ENCODE results near the gene IER3.
"Not testable (repeated sequence)": the region's sequence is repeated elsewhere in the genome, so short reads cannot be mapped to it uniquely, and the experiment has no call there.

The IER3 gene

DNA sequence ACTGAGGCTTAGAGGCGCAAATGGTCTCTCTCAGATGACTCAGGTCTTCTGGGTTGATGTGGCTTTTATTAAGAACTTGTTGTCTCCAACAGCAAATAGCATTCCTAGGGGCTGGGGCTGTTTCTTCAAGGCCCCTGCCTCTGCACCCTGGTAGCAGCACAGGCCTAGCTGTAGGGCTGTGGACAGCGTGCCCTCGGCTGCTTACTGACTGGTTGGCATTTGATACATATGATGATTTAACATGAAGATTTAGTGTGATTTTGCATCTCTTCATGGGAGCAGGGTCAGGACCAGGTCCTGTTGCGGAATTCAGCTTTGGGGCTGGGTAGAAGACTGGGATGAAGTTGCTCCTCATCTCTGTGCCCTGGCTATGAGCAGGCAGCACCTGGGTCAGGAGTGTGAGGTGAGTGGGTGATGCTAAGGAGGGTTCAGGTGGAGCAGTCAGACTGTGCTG lies 24.3 kb upstream of the IER3 start:
- TF ChIP-seq, protein P1, sequence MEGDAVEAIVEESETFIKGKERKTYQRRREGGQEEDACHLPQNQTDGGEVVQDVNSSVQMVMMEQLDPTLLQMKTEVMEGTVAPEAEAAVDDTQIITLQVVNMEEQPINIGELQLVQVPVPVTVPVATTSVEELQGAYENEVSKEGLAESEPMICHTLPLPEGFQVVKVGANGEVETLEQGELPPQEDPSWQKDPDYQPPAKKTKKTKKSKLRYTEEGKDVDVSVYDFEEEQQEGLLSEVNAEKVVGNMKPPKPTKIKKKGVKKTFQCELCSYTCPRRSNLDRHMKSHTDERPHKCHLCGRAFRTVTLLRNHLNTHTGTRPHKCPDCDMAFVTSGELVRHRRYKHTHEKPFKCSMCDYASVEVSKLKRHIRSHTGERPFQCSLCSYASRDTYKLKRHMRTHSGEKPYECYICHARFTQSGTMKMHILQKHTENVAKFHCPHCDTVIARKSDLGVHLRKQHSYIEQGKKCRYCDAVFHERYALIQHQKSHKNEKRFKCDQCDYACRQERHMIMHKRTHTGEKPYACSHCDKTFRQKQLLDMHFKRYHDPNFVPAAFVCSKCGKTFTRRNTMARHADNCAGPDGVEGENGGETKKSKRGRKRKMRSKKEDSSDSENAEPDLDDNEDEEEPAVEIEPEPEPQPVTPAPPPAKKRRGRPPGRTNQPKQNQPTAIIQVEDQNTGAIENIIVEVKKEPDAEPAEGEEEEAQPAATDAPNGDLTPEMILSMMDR (IDR thresholded peaks at IDR 0.05; ENCODE audit: low read depth, low read length) = no peak
- peak overlapping the region; percentile 49 for H3K4me3 ChIP-seq (ENCODE audit: low read depth, low read length)

DNA sequence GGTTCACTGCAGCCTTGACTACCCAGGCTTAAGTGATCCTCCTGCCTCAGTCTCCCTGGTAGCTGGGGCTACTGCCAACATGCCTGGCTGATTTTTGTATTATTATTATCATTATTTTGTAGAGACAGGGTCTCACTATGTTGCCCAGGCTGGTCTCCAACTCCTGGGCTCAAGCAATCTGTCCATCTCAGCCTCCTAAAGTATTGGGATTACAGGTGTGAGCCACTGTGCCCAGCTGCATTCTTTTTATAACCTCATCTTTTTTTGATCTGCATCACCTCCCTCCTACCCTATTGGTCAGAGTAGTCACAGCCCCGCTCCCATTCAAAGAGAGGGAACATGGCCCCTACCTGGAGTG lies 23.6 kb upstream of the IER3 start:
- H3K4me3 ChIP-seq (ENCODE audit: low read depth, low read length) = no peak overlapping the region
- TF ChIP-seq, protein P1 (IDR thresholded peaks at IDR 0.05; ENCODE audit: low read depth, low read length) = no peak

DNA sequence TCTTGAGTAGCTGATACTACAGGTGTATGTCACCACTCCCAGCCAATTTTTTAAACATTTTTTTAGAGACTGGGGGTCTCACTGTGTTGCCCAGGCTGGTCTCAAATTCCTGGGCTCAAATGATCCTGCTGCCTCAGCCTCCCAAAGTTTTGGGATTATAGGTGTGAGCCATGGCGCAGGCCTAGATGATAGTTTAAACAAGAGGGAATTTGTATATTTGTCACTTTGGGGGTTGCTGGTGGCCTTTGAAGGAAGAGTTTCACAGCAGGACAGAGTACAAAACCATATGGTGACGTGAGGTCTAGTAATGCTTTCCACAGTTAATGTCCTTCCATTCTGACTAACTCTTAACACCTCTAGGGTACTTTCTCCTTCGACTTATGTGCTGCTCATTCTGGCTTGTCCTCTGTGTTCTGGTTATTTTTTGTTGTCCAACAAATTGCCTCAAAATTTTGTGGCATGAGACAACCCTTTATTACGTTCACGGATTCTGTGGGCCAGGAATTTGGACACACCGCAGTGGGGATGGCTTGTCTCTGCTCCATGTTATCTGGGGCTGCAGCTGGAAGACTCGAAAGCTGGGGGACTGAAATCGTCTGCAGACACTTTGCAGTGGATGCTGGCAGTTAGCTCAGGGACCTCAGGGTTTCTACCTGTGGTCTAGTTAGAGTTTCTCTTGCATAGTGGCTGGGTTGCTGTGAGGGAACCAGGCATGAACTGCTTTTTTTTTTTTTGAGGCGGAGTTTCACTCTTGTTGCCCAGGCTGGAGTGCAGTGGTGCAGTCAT lies 23.0 kb upstream of the IER3 start:
- no peak overlapping the region for H3K4me3 ChIP-seq (ENCODE audit: low read depth, low read length)
- TF ChIP-seq, protein P1 (IDR thresholded peaks at IDR 0.05; ENCODE audit: low read depth, low read length) = no peak

DNA sequence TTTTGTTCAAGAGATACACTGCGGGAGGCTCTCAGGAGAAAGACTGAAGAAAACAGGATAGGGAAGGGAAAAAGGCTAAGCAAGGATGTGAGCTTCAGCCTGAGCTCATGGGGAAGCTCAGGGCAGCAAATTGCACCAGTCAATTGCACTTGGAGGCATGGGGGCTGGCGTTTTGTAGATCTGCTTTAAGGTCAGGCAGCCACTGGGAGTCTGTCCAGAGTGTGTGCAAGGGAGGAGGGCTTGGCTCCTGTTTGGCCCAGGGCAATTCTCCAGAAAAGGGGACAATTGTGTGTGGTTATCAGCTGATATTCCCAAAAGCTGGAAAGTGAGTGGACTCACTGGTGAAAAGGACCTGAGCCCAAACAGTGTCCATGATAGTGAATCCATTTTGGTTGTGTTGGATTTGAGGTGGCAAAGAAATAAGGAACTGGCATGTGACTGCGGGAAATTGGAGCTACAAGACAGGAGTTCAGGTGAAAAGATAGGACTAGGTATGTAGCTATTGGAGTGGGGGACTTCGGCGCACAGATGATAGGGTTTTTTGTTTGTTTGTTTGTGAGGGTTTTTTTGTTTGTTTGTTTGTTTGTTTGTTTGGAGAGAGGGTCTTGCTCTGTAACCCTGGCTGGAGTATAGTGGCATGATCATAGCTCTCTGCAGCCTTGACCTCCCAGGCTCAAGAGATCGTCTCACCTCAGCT lies 22.3 kb upstream of the IER3 start:
- TF ChIP-seq, protein P1 (IDR thresholded peaks at IDR 0.05; ENCODE audit: low read depth, low read length) = no peak

DNA sequence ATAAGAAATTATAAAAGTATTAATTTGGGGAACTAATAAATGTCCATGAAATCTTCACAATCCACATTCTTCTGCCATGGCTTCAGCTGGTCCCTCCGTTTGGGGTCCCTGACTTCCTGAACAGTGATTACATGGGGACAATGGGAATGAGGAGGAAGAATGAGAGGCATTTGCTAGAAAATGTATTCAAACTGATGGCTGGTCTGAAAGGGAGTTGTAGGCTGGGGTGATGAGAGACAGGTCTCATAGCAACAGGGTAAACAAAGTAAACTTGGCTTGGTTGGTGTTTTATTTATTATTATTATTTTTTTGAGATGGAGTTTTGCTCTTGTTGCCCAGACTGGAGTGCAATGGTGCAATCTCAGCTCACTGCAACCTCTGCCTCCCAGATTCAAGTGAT lies 21.1 kb upstream of the IER3 start:
- H3K4me3 ChIP-seq (ENCODE audit: low read depth, low read length) = not testable (repeated sequence)

More for the DNA sequence above, 22.3 kb upstream of the IER3 start:
- H3K4me3 ChIP-seq (ENCODE audit: low read depth, low read length) = no peak overlapping the region

DNA sequence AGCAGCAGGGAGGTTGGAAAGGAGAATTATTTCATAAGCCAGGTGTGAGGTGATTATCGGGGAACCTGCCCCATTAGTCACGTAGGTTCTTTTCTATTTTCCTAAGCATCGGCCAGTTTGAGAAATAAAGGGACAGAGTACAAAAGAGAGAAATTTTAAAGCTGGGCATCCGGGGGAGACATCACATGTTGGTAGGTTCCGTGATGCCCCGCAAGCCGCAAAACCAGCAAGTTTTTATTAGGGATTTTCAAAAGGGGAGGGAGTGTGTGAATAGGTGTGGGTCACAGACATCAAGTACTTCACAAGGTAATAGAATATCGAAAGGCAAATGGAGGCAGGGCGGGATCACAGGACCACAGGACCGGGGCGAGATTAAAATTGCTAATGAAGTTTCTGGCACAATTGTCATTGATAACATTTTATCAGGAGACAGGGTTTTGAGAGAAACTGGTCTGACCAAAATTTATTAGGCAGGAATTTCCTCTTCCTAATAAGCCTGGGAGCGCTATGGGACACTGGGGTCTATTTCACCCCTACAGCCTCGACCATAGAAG lies 20.2 kb upstream of the IER3 start:
- H3K4me3 ChIP-seq (ENCODE audit: low read depth, low read length) = not testable (repeated sequence)

DNA sequence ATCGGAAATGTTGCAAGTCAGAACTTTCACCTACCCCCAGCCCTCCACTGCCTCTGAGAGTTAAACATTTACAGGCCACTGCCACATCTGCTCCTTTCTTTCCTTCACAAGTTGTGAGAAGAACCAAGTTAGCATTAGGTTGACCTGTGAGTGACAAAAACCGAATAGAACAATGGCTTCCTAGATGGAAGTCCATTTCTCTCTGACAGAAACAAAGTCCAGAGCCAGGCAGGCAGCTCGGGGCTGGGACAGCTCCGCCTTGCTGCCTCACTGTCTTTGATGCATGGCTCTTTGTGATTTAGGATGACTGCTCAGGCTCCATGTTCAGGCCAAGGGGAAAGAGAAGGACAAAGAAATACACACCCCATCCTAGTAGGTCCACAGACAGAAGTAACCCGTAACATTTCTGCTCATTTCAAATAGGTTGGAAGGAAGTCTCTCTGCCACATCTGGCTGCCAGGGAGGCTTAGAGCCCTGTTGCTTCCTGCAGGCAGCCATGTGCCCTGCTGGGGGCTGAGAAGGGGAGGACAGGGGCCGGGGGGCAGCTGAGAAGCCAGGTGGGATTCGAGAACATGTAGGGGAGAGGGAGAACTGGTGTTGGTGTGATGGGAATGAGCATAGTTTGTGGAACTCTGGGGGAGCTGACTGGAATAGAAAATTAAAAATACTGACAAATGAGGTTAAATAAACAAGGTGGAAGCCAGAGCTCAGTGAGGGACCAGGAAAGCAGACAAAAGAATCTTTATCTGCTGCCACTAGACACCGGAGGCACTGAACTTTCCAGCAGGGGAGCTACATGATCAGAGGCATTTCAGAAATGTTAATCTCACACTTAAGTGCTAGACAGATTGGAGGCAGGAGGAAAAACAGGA lies 19.5 kb upstream of the IER3 start:
- TF ChIP-seq, protein P1 (IDR thresholded peaks at IDR 0.05; ENCODE audit: low read depth, low read length) = no peak; the same call in 1 of the 2 replicates
- no peak overlapping the region for H3K4me3 ChIP-seq (ENCODE audit: low read depth, low read length)

Measured in WI38 (cell line).